Osteoblast (primary cell): ENCODE results near the gene KRTAP10-7. TPM values are rescaled to one million over a fixed set of nuclear protein-coding genes. Genes with fewer than 3 reads are reported as not detected.
"Not testable (repeated sequence)": the region's sequence is repeated elsewhere in the genome, so short reads cannot be mapped to it uniquely, and the experiment has no call there.

Source experiments
- DNase-seq: peaks from one replicate; pipeline ENCODE4 v3.0.0; 2011; ENCODE audit warnings: low spot score, mixed read lengths; ENCODE audit not compliant: insufficient read length; ENCODE audit errors: missing footprints
- H2AFZ ChIP-seq: 2 replicates; pipeline ENCODE4 v1.6.0; 2011; ENCODE audit warnings: mild to moderate bottlenecking, low read length
- H3K27ac ChIP-seq: 2 replicates; pipeline ENCODE4 v1.5.1; 2011; ENCODE audit warnings: mild to moderate bottlenecking, low read depth, low read length, moderate library complexity
- H3K27me3 ChIP-seq: 2 replicates; pipeline ENCODE4 v1.6.0; 2012; ENCODE audit warnings: mild to moderate bottlenecking, control low read depth, inconsistent platforms, low read length, moderate library complexity; ENCODE audit not compliant: insufficient read depth
- H3K36me3 ChIP-seq: 2 replicates; pipeline ENCODE4 v1.5.1; 2011; ENCODE audit warnings: mild to moderate bottlenecking, low read length, control low read depth, moderate library complexity; ENCODE audit not compliant: insufficient read depth
- H3K4me1 ChIP-seq: 2 replicates; pipeline ENCODE4 v1.5.1; 2011; ENCODE audit warnings: mild to moderate bottlenecking, low read length, control low read depth, moderate library complexity; ENCODE audit not compliant: insufficient read depth
- H3K4me2 ChIP-seq: 2 replicates; pipeline ENCODE4 v1.6.0; 2011; ENCODE audit warnings: mild to moderate bottlenecking, low read length; ENCODE audit not compliant: insufficient read depth
- H3K4me3 ChIP-seq: fragments of 200-600 bp; sonication (generic); 3 replicates; pipeline ENCODE4 v1.5.1; 2012; ENCODE audit warnings: mild to moderate bottlenecking, low read length, inconsistent platforms; ENCODE audit not compliant: insufficient read depth
- H3K79me2 ChIP-seq: 2 replicates; pipeline ENCODE4 v1.6.0; 2012; ENCODE audit warnings: mild to moderate bottlenecking, low read length, control low read depth, inconsistent platforms; ENCODE audit not compliant: insufficient read depth
- H3K9me3 ChIP-seq: 2 replicates; pipeline ENCODE4 v1.5.1; 2011; ENCODE audit warnings: low read depth, low read length, control low read depth
- H4K20me1 ChIP-seq: 2 replicates; pipeline ENCODE4 v1.6.0; 2012; ENCODE audit warnings: mild to moderate bottlenecking, low read length, control low read depth; ENCODE audit not compliant: insufficient read depth
- CTCF ChIP-seq: IDR thresholded peaks from 2 replicates; pipeline ENCODE4 v1.5.1; 2011; ENCODE audit warnings: mild to moderate bottlenecking, low read depth, low read length, moderate library complexity; ENCODE audit errors: extremely low read depth
- total RNA-seq: library from RNA; depleted of rRNA; stranded (reverse); fragments of >200 nt; gene quantifications from 2 replicates; pipeline ENCODE4 v1.2.3, GENCODE V29; 2012

Gene KRTAP10-7
- total RNA-seq, 1 donor: not detected

- TF ChIP-seq CTCF: no peak
- H3K27me3 ChIP-seq: no peaks in the 10 kb centered on the region
Measured at GRCh38 chr21:44637018-44637850, 36.8 kb downstream of the KRTAP10-7 start, which contains the start of gene KRTAP10-10. Gene KRTAP10-10, plus strand, starts transcription at chr21:44637356. Its CDS starts 62 bp downstream, at chr21:44637418.

GRCh38 chr21:44637851-44638348 is 37.5 kb downstream of the KRTAP10-7 start:
- not testable (repeated sequence) for H3K27me3 ChIP-seq, H3K4me1 ChIP-seq, H4K20me1 ChIP-seq, H3K36me3 ChIP-seq, H3K79me2 ChIP-seq, H3K4me3 ChIP-seq, H3K27ac ChIP-seq, H2AFZ ChIP-seq, DNase-seq, H3K4me2 ChIP-seq, H3K9me3 ChIP-seq

More at GRCh38 chr21:44637018-44637850, 36.8 kb downstream of the KRTAP10-7 start, which contains the start of gene KRTAP10-10:
- Histone ChIP-seq H3K9me3 (no peaks in the 10 kb centered on the region), H3K4me3 (no peak within 1 kb of the TSS), H3K79me2 (no peaks in the 10 kb centered on the region), H3K4me2 (no peak within 1 kb of the TSS), H4K20me1 (no peaks in the 10 kb centered on the region), H3K36me3 (no peaks in the 10 kb centered on the region), H3K4me1 (no peaks in the 10 kb centered on the region), H2AFZ (no peak within 1 kb of the TSS), H3K27ac (no peak within 1 kb of the TSS)
- DNase-seq: no peak

GRCh38 chr21:44638506-44639330 is 38.3 kb downstream of the KRTAP10-7 start:
- H4K20me1 ChIP-seq, H3K4me2 ChIP-seq, H3K79me2 ChIP-seq, H3K4me1 ChIP-seq, H3K27ac ChIP-seq, DNase-seq, H2AFZ ChIP-seq, H3K27me3 ChIP-seq, H3K36me3 ChIP-seq, H3K9me3 ChIP-seq, H3K4me3 ChIP-seq: not testable (repeated sequence)

GRCh38 chr21:44639331-44639655 is 38.9 kb downstream of the KRTAP10-7 start:
- H3K4me1 ChIP-seq: no peaks in the 10 kb centered on the region
- no peak overlapping the region for H3K4me2 ChIP-seq
- no peak for TF ChIP-seq CTCF
- no peak overlapping the region for H3K27ac ChIP-seq
- H3K36me3 ChIP-seq: no peaks in the 10 kb centered on the region
- H2AFZ ChIP-seq: no peak overlapping the region
- H3K9me3 ChIP-seq: no peaks in the 10 kb centered on the region
- DNase-seq: no peak
- no peaks in the 10 kb centered on the region for H3K79me2 ChIP-seq
- H3K27me3 ChIP-seq: no peaks in the 10 kb centered on the region
- no peaks in the 10 kb centered on the region for H4K20me1 ChIP-seq
- no peak overlapping the region for H3K4me3 ChIP-seq
